ENCODE results near the gene BTBD9. TPM values are rescaled to one million over a fixed set of nuclear protein-coding genes. Genes with fewer than 3 reads are reported as not detected.

BTBD9 gene
- total RNA-seq, 1 donor from 2014 or later: 14.8 TPM

DNA sequence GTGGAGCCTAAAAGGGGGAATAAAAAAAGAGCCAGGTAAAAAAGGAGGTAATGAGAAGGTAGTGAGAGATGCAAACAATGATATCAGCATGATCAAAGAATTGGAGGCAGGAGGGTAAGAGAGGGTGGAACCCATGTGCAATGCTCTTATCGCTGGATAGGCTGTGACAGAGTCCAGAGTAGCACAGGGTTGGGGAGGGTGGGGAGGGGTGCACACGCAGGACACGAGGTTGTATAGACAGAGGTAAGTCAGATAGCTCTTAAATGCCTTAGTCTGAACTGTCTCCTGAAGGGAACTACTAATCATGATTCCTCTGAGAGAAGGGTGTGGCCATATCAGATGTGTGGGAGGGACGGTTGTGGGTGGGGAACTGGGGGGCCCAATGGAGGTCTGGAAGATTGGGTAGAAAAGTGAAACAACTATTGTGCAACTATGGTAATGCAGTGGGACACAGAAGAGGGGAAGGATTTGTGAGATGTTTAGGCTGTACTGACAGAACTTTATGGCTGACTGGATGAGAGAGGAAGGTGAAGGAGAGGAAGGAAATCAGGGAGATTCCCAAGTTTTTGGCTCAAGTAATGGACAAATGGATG, 354.8 kb downstream of the BTBD9 start:
- Mint-ChIP-seq H3K9me3 (ENCODE audit: low read depth) (no peaks in the 10 kb centered on the region), H3K4me1 (ENCODE audit: low read depth) (peaks cover 2% of the 10 kb centered on the region), H3K27ac (ENCODE audit: unreplicated experiment) (no peak overlapping the region), H3K4me3 (ENCODE audit: unreplicated experiment) (no peak overlapping the region), H3K27me3 (ENCODE audit: low read depth) (no peaks in the 10 kb centered on the region), H3K36me3 (ENCODE audit: low read depth) (peaks cover 1% of the 10 kb centered on the region)
- no peak for DNase-seq (ENCODE audit: low spot score)
- no peak for TF ChIP-seq CTCF (IDR thresholded peaks at IDR 0.05)

GRCh38 chr6:38283734-38284362, 355.9 kb downstream of the BTBD9 start:
- DNase-seq (ENCODE audit: low spot score): no peak
- no peak overlapping the region for H3K27ac Mint-ChIP-seq (ENCODE audit: unreplicated experiment)

GRCh38 chr6:38282911-38283310, 356.8 kb downstream of the BTBD9 start:
- Mint-ChIP-seq H3K4me3 (ENCODE audit: unreplicated experiment) (no peak overlapping the region), H3K9me3 (ENCODE audit: low read depth) (no peaks in the 10 kb centered on the region), H3K27ac (ENCODE audit: unreplicated experiment) (no peak overlapping the region), H3K4me1 (ENCODE audit: low read depth) (peaks cover 4% of the 10 kb centered on the region), H3K36me3 (ENCODE audit: low read depth) (peaks cover 1% of the 10 kb centered on the region), H3K27me3 (ENCODE audit: low read depth) (no peaks in the 10 kb centered on the region)
- TF ChIP-seq CTCF (IDR thresholded peaks at IDR 0.05): no peak
- DNase-seq (ENCODE audit: low spot score): no peak

More at GRCh38 chr6:38283734-38284362, 355.9 kb downstream of the BTBD9 start:
- TF ChIP-seq CTCF (IDR thresholded peaks at IDR 0.05): no peak
- no peaks in the 10 kb centered on the region for H3K27me3 Mint-ChIP-seq (ENCODE audit: low read depth)
- H3K9me3 Mint-ChIP-seq (ENCODE audit: low read depth): no peaks in the 10 kb centered on the region
- H3K4me3 Mint-ChIP-seq (ENCODE audit: unreplicated experiment): no peak overlapping the region
- peaks cover 4% of the 10 kb centered on the region for H3K4me1 Mint-ChIP-seq (ENCODE audit: low read depth)
- H3K36me3 Mint-ChIP-seq (ENCODE audit: low read depth): peaks cover 1% of the 10 kb centered on the region

DNA sequence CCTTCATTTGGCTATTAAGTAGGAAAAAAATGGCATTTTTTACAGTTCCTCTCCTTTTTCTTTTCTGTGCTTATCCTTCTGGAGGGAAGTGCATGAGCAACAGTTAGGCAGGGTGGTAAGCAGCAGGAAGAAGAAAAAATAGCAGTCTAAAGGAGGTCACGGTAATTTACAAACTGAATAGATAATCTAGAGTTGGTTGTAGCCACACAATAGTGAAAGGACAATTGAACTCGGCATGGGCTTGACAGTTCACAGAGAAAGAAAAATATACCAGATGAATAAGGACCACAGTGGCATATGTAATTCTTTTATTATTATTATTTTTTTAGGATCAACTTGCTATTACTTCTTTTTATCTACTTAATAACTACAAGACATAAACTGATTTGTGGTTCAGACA, 358.6 kb downstream of the BTBD9 start:
- Mint-ChIP-seq H3K9me3 (ENCODE audit: low read depth) (no peaks in the 10 kb centered on the region), H3K27me3 (ENCODE audit: low read depth) (no peaks in the 10 kb centered on the region), H3K4me3 (ENCODE audit: unreplicated experiment) (no peak overlapping the region), H3K27ac (ENCODE audit: unreplicated experiment) (no peak overlapping the region), H3K4me1 (ENCODE audit: low read depth) (peaks cover 4% of the 10 kb centered on the region), H3K36me3 (ENCODE audit: low read depth) (peaks cover 1% of the 10 kb centered on the region)
- TF ChIP-seq CTCF (IDR thresholded peaks at IDR 0.05): no peak
- no peak for DNase-seq (ENCODE audit: low spot score)

GRCh38 chr6:38279963-38280588, 359.7 kb downstream of the BTBD9 start:
- TF ChIP-seq CTCF (IDR thresholded peaks at IDR 0.05): no peak
- Mint-ChIP-seq H3K27ac (ENCODE audit: unreplicated experiment) (no peak overlapping the region), H3K4me3 (ENCODE audit: unreplicated experiment) (no peak overlapping the region), H3K27me3 (ENCODE audit: low read depth) (no peaks in the 10 kb centered on the region), H3K4me1 (ENCODE audit: low read depth) (peaks cover 4% of the 10 kb centered on the region), H3K9me3 (ENCODE audit: low read depth) (no peaks in the 10 kb centered on the region), H3K36me3 (ENCODE audit: low read depth) (no peaks in the 10 kb centered on the region)
- no peak for DNase-seq (ENCODE audit: low spot score)

All from chondrocyte (in vitro differentiated cells).